Activated CD4-positive, alpha-beta T cell treated with anti-CD3 and anti-CD28 coated beads for 1 hour (primary cell): ENCODE data around the gene TRIM46.
"Not testable (repeated sequence)": the region's sequence is repeated elsewhere in the genome, so short reads cannot be mapped to it uniquely, and the experiment has no call there.

Source experiments
- DNase-seq: peaks from one replicate; pipeline ENCODE4 v3.0.0-alpha.2; 2020

TRIM46 gene

GRCh38 chr1:155137154-155137949, 36.3 kb upstream of the TRIM46 start:
- no peak for DNase-seq

GRCh38 chr1:155139895-155140629, 33.6 kb upstream of the TRIM46 start, which contains the start of gene DPM3:
Gene DPM3, minus strand, starts transcription at chr1:155140531. Its CDS starts 291 bp downstream, at chr1:155140240.
- peak; percentile 82 for DNase-seq

GRCh38 chr1:155140630-155140953, 33.1 kb upstream of the TRIM46 start:
- no peak for DNase-seq

- DNase-seq = no peak
Observed at GRCh38 chr1:155141749-155142148, 31.9 kb upstream of the TRIM46 start.

- DNase-seq = no peak
Observed at GRCh38 chr1:155145491-155145890, 28.2 kb upstream of the TRIM46 start.

GRCh38 chr1:155155996-155156643, 17.5 kb upstream of the TRIM46 start:
- DNase-seq = not testable (repeated sequence)

- DNase-seq = no peak
Observed at GRCh38 chr1:155158991-155159390, 14.7 kb upstream of the TRIM46 start.

- no peak for DNase-seq
Observed at GRCh38 chr1:155160128-155160527, 13.5 kb upstream of the TRIM46 start.

GRCh38 chr1:155162631-155163030, 11.0 kb upstream of the TRIM46 start:
- not testable (repeated sequence) for DNase-seq

- not testable (repeated sequence) for DNase-seq
Observed at GRCh38 chr1:155163785-155164184, 9.9 kb upstream of the TRIM46 start.

- DNase-seq = not testable (repeated sequence)
Observed at GRCh38 chr1:155164625-155165024, 9.0 kb upstream of the TRIM46 start.

GRCh38 chr1:155166051-155166470, 7.6 kb upstream of the TRIM46 start:
- DNase-seq = no peak

GRCh38 chr1:155166471-155167165, 7.0 kb upstream of the TRIM46 start:
- DNase-seq = no peak

GRCh38 chr1:155167166-155168104, 6.2 kb upstream of the TRIM46 start:
- peak; percentile 79 for DNase-seq

- DNase-seq = not testable (repeated sequence)
Observed at GRCh38 chr1:155168105-155168445, 5.6 kb upstream of the TRIM46 start.

GRCh38 chr1:155168456-155169210, 5.0 kb upstream of the TRIM46 start:
- no peak for DNase-seq

GRCh38 chr1:155169541-155169940, 4.1 kb upstream of the TRIM46 start:
- no peak for DNase-seq

- DNase-seq = no peak
Observed at GRCh38 chr1:155170101-155170785, 3.4 kb upstream of the TRIM46 start.

GRCh38 chr1:155170806-155171205, 2.8 kb upstream of the TRIM46 start:
- no peak for DNase-seq
